K562 (cell line): ENCODE measurements around the gene MBNL1. TPM values are rescaled to one million over a fixed set of nuclear protein-coding genes. Genes with fewer than 3 reads are reported as not detected.

Experiments
- ATAC-seq: fragments of 200-7000 bp; cut with Tn5 transposase; 3 replicates; pipeline ENCODE4 v1.9.1; 2020; ENCODE audit warnings: moderate library complexity
- BruUV-seq: library from RNA; stranded (reverse); fragments of 400-500 nt; replicated peaks from 2 replicates; lab custom pipeline; 2021; lab: Mats Ljungman, UMichigan
- CTCF ChIA-PET: fragments of 300-600 bp; formaldehyde crosslinking; extraction: SDS; loops from one replicate; lab custom pipeline; 2021; ENCODE audit warnings: low intra/inter-chr PET ratio; lab: Yijun Ruan, JAX
- POLR2A ChIA-PET: fragments of 300-600, 350-650 bp; sonication (Branson Sonifier 250); formaldehyde crosslinking; extraction: SDS; loops from one replicate; lab custom pipeline; 2021; ENCODE audit warnings: antibody characterized with exemption, inconsistent platforms; lab: Yijun Ruan, JAX
- DNase-seq, 4 experiments: peaks; one replicate each; pipeline versions ENCODE4 v3.0.0 to v3.0.0-alpha.2; 2011 to 2018; ENCODE audit warnings: low spot score in 3 of 4, mixed read lengths in 3 of 4; ENCODE audit errors: extremely low read depth in 1 of 4
- FAIRE-seq: peaks from 2 replicates; lab custom pipeline; 2011; peaks lifted over from hg19 to GRCh38; lab: Jason Lieb, UNC
- H2AFZ ChIP-seq: 2 replicates; pipeline ENCODE4 v1.6.0; 2011; ENCODE audit warnings: low read depth, low read length, control low read depth, inconsistent platforms
- H3K27ac ChIP-seq: fragments of 200-600 bp; 3 replicates; pipeline ENCODE4 v1.8.0; 2011; ENCODE audit warnings: low read depth, mild to moderate bottlenecking, control low read depth, inconsistent platforms, low read length, moderate library complexity, mixed read lengths; ENCODE audit errors: extremely low read depth
- H3K27me3 ChIP-seq, 2 experiments: fragments of 300-600 bp in 1 of 2; 2 replicates in 1 of 2; 3 replicates in 1 of 2; pipeline versions ENCODE4 v1.6.0 to v1.8.0; 2011; ENCODE audit warnings: inconsistent platforms in 2 of 2, low read length in 2 of 2, mild to moderate bottlenecking in 1 of 2, mixed read lengths in 1 of 2, moderate library complexity in 1 of 2; ENCODE audit not compliant: control insufficient read depth in 2 of 2, insufficient read depth in 2 of 2
- H3K36me3 ChIP-seq: fragments of 300-600 bp; 3 replicates; pipeline ENCODE4 v1.8.0; 2011; ENCODE audit warnings: mild to moderate bottlenecking, low read length, inconsistent platforms; ENCODE audit not compliant: control insufficient read depth, insufficient read depth
- H3K4me1 ChIP-seq, 2 experiments: fragments of 200-600 bp in 1 of 2; replicated peaks in 1 of 2; 2 replicates in 1 of 2; 3 replicates in 1 of 2; pipeline versions ENCODE4 v1.5.1 to v1.8.0; 2011; ENCODE audit warnings: inconsistent platforms in 2 of 2, low read length in 2 of 2, mild to moderate bottlenecking in 1 of 2, mixed read lengths in 1 of 2, moderate library complexity in 1 of 2; ENCODE audit not compliant: control insufficient read depth in 2 of 2, insufficient read depth in 2 of 2
- H3K4me2 ChIP-seq: 2 replicates; pipeline ENCODE4 v1.6.1; 2011; ENCODE audit warnings: low read length, control low read depth, inconsistent platforms, mixed read lengths; ENCODE audit not compliant: insufficient read depth
- H3K4me3 ChIP-seq: fragments of 200-600 bp; sonication (generic), shearing (Covaris generic); 2 replicates; pipeline ENCODE4 v1.5.1; 2016; ENCODE audit warnings: control low read depth, inconsistent platforms
- H3K79me2 ChIP-seq: fragments of 200-600 bp; 3 replicates; pipeline ENCODE4 v1.8.0; 2011; ENCODE audit warnings: low read length, inconsistent platforms; ENCODE audit not compliant: control insufficient read depth, insufficient read depth
- H3K9ac ChIP-seq, 2 experiments: 2 replicates each; pipeline versions ENCODE4 v1.6.0 to v1.6.1; 2011; ENCODE audit warnings: low read depth in 2 of 2, low read length in 2 of 2, control low read depth in 1 of 2, inconsistent platforms in 1 of 2, mild to moderate bottlenecking in 1 of 2, mixed read lengths in 1 of 2; ENCODE audit not compliant: insufficient read depth in 1 of 2
- H3K9me1 ChIP-seq: one replicate; pipeline ENCODE4 v1.6.0; 2011; ENCODE audit warnings: inconsistent platforms, mild to moderate bottlenecking, low read length, moderate library complexity; ENCODE audit not compliant: control insufficient read depth, insufficient read depth
- H3K9me3 ChIP-seq: replicated peaks from 2 replicates; pipeline ENCODE4 v1.5.1; 2011; ENCODE audit warnings: low read depth, low read length, inconsistent platforms; ENCODE audit not compliant: control insufficient read depth, insufficient read depth
- H4K20me1 ChIP-seq: replicated peaks from 2 replicates; pipeline ENCODE4 v1.6.1; 2011; ENCODE audit warnings: low read length, inconsistent platforms, mixed read lengths; ENCODE audit not compliant: control insufficient read depth, insufficient read depth
- CAMTA2 ChIP-seq: fragments of 250-450 bp; sonication (Bioruptor Pico); conservative IDR thresholded peaks from 2 replicates; pipeline ENCODE4 v1.5.1; 2022
- CREBBP ChIP-seq: IDR thresholded peaks from one replicate; pipeline ENCODE4 v1.6.1; 2012; ENCODE audit warnings: low read depth, mild to moderate bottlenecking, control low read depth, inconsistent platforms, low read length
- EP400 ChIP-seq: fragments of 450-650 bp; IDR thresholded peaks from 2 replicates; pipeline ENCODE4 v1.6.1; 2017; ENCODE audit warnings: antibody characterized with exemption, mild to moderate bottlenecking, moderate library complexity
- HNRNPH1 ChIP-seq: fragments of 200-400 bp; formaldehyde crosslinking; optimal IDR thresholded peaks from 2 replicates; pipeline ENCODE3; 2017; ENCODE audit warnings: low read depth, mild to moderate bottlenecking, low read length, moderate library complexity
- IRF9 ChIP-seq: fragments of 450-650 bp; IDR thresholded peaks from 2 replicates; pipeline ENCODE4 v1.6.1; 2016; ENCODE audit warnings: missing biosample characterization, missing genetic modification characterization
- KDM5B ChIP-seq: fragments of 200-600 bp; sonication (generic); IDR thresholded peaks from 2 replicates; pipeline ENCODE4 v1.6.1; 2012; ENCODE audit warnings: low read depth, mild to moderate bottlenecking, moderate library complexity, low read length, control low read depth, inconsistent platforms; ENCODE audit not compliant: insufficient replicate concordance
- MAZ ChIP-seq, 2 experiments: fragments of 450-650 bp in 1 of 2; sonication (generic) in 1 of 2; formaldehyde crosslinking; IDR thresholded peaks in 1 of 2; conservative IDR thresholded peaks in 1 of 2; 2 replicates each; pipeline versions ENCODE4 v1.4.0 to v1.5.0; 2020; ENCODE audit warnings: mild to moderate bottlenecking in 1 of 2, missing genetic modification reagents in 1 of 2
- MCM2 ChIP-seq: fragments of 450-650 bp; IDR thresholded peaks from 2 replicates; pipeline ENCODE4 v1.6.1; 2017; ENCODE audit warnings: low read depth, mild to moderate bottlenecking
- NBN ChIP-seq: fragments of 450-650 bp; IDR thresholded peaks from 2 replicates; pipeline ENCODE4 v1.6.1; 2016; ENCODE audit warnings: low read depth, mild to moderate bottlenecking
- NFE2 ChIP-seq: IDR thresholded peaks from 2 replicates; pipeline ENCODE4 v1.6.1; 2014; ENCODE audit warnings: antibody characterized with exemption, low read depth
- PURB ChIP-seq: sonication (generic); formaldehyde crosslinking; IDR thresholded peaks from 2 replicates; pipeline ENCODE4 v1.9.0; 2021; ENCODE audit warnings: low read depth, mild to moderate bottlenecking, missing genetic modification reagents
- SAP30 ChIP-seq: fragments of 200-600 bp; sonication (generic); IDR thresholded peaks from 2 replicates; pipeline ENCODE4 v1.6.1; 2012; ENCODE audit warnings: borderline replicate concordance, low read depth, mild to moderate bottlenecking, moderate library complexity, low read length, control low read depth, inconsistent platforms; ENCODE audit not compliant: insufficient read depth, poor library complexity, severe bottlenecking
- SETDB1 ChIP-seq: IDR thresholded peaks from one replicate; pipeline ENCODE4 v1.6.1; 2012; ENCODE audit warnings: low read length, control low read depth, inconsistent platforms
- TRIM24 ChIP-seq, 2 experiments: fragments of 450-650 bp; IDR thresholded peaks; 2 replicates each; pipeline ENCODE4 v1.6.1; 2016
- ZKSCAN8 ChIP-seq: fragments of 200-800 bp; sonication (Bioruptor generic); IDR thresholded peaks from 2 replicates; pipeline ENCODE4 v1.6.1; 2016; ENCODE audit warnings: missing genetic modification characterization, missing compliant biosample characterization
- ZNF140 ChIP-seq: fragments of 250-450 bp; sonication (Bioruptor Pico); IDR thresholded peaks from 2 replicates; pipeline ENCODE4 v1.8.0; 2021; ENCODE audit warnings: moderate library complexity, mild to moderate bottlenecking, inconsistent platforms
- ZNF76 ChIP-seq: fragments of 250-450 bp; sonication (Bioruptor Pico); IDR thresholded peaks from 2 replicates; pipeline ENCODE4 v1.4.0; 2020; ENCODE audit warnings: mild to moderate bottlenecking, moderate library complexity, borderline replicate concordance
- WGBS: fragments of 100-300 bp; shearing (Covaris generic); methylation state at CpG from one replicate; pipeline ENCODE4 v1.1.6; 2016; ENCODE audit warnings: low coverage, mixed read lengths; ENCODE audit not compliant: insufficient coverage; ENCODE audit errors: missing lambda C conversion rate; 5-methylcytosine and 5-hydroxymethylcytosine counted together
- in situ Hi-C: fragments of 300-500 bp; cut with MboI; formaldehyde crosslinking; loops from 4 replicates; pipeline ENCODE4 v1.15.0; 2018; ENCODE audit warnings: inconsistent platforms, mixed read lengths
- intact Hi-C: fragments of 100-400 bp; cut with micrococcal nuclease; formaldehyde crosslinking; loops from 2 replicates; pipeline ENCODE4 v1.14.2; 2022
- polyA plus RNA-seq, 8 experiments: library from polyadenylated mRNA; depleted of rRNA in 4 of 8; stranded (reverse) in 5 of 8; unstranded in 3 of 8; fragments of >200 nt; fragmentation: Nextera tagmentation in 2 of 8; fragmentation: Illumina TruSeq in 1 of 8; extraction: Ambion mirVana in 2 of 8; extraction: Trizol in 1 of 8; gene quantifications; 2 replicates each; pipeline versions ENCODE4 v1.2.1 to v1.2.3, GENCODE V29; 2011 to 2014; ENCODE audit warnings: inconsistent platforms in 1 of 8, missing spikeins in 1 of 8
- total RNA-seq, 7 experiments: library from RNA; depleted of rRNA in 6 of 7; stranded (reverse); fragments of >200 nt in 6 of 7; fragmentation: Illumina TruSeq in 2 of 7; extraction: Trizol in 2 of 7; gene quantifications; 2 replicates each; pipeline versions ENCODE4 v1.2.1 to v1.2.3, GENCODE V29; 2011 to 2021; ENCODE audit warnings: low replicate concordance in 1 of 7
- TF ChIP-seq, protein P1 (sequence below): fragments of 200-800 bp; sonication (Bioruptor generic); IDR thresholded peaks from 2 replicates; pipeline ENCODE4 v1.6.1; 2016; ENCODE audit warnings: missing genetic modification characterization, missing compliant biosample characterization

The MBNL1 gene
- total and polyA plus RNA-seq, 9 of the 15 experiments (the other 6 are each of a cell fraction or from before 2014, with no cell fraction given) = 70.3 to 243 (median 220) TPM

- TF ChIP-seq NFE2 (no peak), MCM2 (no peak), CAMTA2 (no peak), MAZ (CRISPR knock-in tag; conservative IDR thresholded peaks at IDR 0.05 in 1 of 2, IDR thresholded peaks at IDR 0.05 in 1 of 2) (no peak), PURB (CRISPR knock-in tag) (no peak), SAP30 (no peak), ZNF76 (no peak), HNRNPH1 (no peak), KDM5B (no peak)
These were observed 81.4 kb downstream of the MBNL1 start (continued) for GRCh38 chr3:152350139-152350538.

DNA sequence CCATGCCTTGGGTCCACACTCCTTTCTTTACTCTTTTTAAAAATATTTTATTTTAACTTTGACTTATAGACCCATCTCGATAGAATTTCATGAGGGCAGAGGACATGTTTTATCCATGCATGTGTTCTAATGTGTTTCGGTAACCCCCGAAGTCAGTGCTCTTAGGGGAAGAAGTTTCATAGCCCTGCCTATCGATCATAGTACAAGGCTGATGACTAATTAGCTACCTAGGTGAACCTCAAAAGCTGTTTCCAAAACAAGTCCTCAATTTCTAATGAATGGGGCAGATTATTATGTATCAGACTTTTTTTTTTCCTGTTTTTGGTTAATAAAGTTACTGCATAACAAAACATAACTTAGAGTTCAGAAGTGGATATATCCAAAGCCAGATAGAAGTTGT, 82.0 kb downstream of the MBNL1 start:
- H3K27ac ChIP-seq = no peak overlapping the region
- TF ChIP-seq EP400 = no peak
- TF ChIP-seq ZKSCAN8 (CRISPR knock-in tag) = no peak
- no peak for TF ChIP-seq CREBBP
- TF ChIP-seq TRIM24 (IDR thresholded peaks at IDR 0.05) = no peak
- TF ChIP-seq ZNF140 = no peak
- no peak for TF ChIP-seq IRF9 (tag)
- no peak for TF ChIP-seq SETDB1
- no peak for TF ChIP-seq NBN
- TF ChIP-seq, protein P1, sequence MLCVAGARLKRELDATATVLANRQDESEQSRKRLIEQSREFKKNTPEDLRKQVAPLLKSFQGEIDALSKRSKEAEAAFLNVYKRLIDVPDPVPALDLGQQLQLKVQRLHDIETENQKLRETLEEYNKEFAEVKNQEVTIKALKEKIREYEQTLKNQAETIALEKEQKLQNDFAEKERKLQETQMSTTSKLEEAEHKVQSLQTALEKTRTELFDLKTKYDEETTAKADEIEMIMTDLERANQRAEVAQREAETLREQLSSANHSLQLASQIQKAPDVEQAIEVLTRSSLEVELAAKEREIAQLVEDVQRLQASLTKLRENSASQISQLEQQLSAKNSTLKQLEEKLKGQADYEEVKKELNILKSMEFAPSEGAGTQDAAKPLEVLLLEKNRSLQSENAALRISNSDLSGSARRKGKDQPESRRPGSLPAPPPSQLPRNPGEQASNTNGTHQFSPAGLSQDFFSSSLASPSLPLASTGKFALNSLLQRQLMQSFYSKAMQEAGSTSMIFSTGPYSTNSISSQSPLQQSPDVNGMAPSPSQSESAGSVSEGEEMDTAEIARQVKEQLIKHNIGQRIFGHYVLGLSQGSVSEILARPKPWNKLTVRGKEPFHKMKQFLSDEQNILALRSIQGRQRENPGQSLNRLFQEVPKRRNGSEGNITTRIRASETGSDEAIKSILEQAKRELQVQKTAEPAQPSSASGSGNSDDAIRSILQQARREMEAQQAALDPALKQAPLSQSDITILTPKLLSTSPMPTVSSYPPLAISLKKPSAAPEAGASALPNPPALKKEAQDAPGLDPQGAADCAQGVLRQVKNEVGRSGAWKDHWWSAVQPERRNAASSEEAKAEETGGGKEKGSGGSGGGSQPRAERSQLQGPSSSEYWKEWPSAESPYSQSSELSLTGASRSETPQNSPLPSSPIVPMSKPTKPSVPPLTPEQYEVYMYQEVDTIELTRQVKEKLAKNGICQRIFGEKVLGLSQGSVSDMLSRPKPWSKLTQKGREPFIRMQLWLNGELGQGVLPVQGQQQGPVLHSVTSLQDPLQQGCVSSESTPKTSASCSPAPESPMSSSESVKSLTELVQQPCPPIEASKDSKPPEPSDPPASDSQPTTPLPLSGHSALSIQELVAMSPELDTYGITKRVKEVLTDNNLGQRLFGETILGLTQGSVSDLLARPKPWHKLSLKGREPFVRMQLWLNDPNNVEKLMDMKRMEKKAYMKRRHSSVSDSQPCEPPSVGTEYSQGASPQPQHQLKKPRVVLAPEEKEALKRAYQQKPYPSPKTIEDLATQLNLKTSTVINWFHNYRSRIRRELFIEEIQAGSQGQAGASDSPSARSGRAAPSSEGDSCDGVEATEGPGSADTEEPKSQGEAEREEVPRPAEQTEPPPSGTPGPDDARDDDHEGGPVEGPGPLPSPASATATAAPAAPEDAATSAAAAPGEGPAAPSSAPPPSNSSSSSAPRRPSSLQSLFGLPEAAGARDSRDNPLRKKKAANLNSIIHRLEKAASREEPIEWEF (CRISPR knock-in tag) = no peak

More for the DNA sequence above, 82.0 kb downstream of the MBNL1 start:
- H3K4me2 ChIP-seq = no peak overlapping the region
- H3K4me1 ChIP-seq = peaks cover 3 to 21% of the 10 kb centered on the region in 2 experiments; a peak in 3 of 5 replicates
- in situ Hi-C loops (no loop called here), intact Hi-C loops (no loop called here)
- FAIRE-seq (no peak), ATAC-seq (no peak), DNase-seq (no peak)
- WGBS = 78% methylated on average over 4 of the region's 4 CpGs
- no peak overlapping the region for H2AFZ ChIP-seq
- no peaks in the 10 kb centered on the region for H3K9me3 ChIP-seq
- POLR2A ChIA-PET = no interaction called here
- H3K27me3 ChIP-seq = no peaks in the 10 kb centered on the region
- H3K4me3 ChIP-seq = no peak overlapping the region
- no peaks in the 10 kb centered on the region for H3K9me1 ChIP-seq
- CTCF ChIA-PET = no interaction called here
- H4K20me1 ChIP-seq = no peaks in the 10 kb centered on the region; the same call in 1 of the 2 replicates
- H3K9ac ChIP-seq = no peak overlapping the region
- peaks cover 58% of the 10 kb centered on the region for H3K36me3 ChIP-seq
- BruUV-seq = no TSS peak
- peaks cover 100% of the 10 kb centered on the region for H3K79me2 ChIP-seq
